GM12891 (cell line): ENCODE measurements around the gene ILRUN.

Experiments used
- PAX5 ChIP-seq: IDR thresholded peaks from 2 replicates; pipeline ENCODE4 v1.6.1; 2011; ENCODE audit warnings: low read length, moderate library complexity, mild to moderate bottlenecking; ENCODE audit not compliant: insufficient read depth, severe bottlenecking
- POLR2A ChIP-seq: IDR thresholded peaks from 2 replicates; pipeline ENCODE4 v1.6.1; 2011; ENCODE audit warnings: low read depth, low read length, control low read depth
- POLR2AphosphoS5 ChIP-seq: IDR thresholded peaks from 2 replicates; pipeline ENCODE4 v1.6.1; 2011; ENCODE audit warnings: low read depth, low read length, control low read depth
- POU2F2 ChIP-seq: IDR thresholded peaks from 2 replicates; pipeline ENCODE4 v1.6.1; 2011; ENCODE audit warnings: low read depth, mild to moderate bottlenecking, control low read depth, low read length, moderate library complexity
- SPI1 ChIP-seq: IDR thresholded peaks from 2 replicates; pipeline ENCODE4 v1.6.1; 2011; ENCODE audit warnings: low read depth, low read length, control low read depth
- TAF1 ChIP-seq: IDR thresholded peaks from 2 replicates; pipeline ENCODE4 v1.6.1; 2011; ENCODE audit warnings: low read depth, low read length, control low read depth

- no peak for TF ChIP-seq POLR2AphosphoS5
- TF ChIP-seq TAF1, result no peak
- no peak for TF ChIP-seq POLR2A
- no peak for TF ChIP-seq PAX5
- TF ChIP-seq SPI1, result no peak
- no peak for TF ChIP-seq POU2F2
Measured at GRCh38 chr6:34663371-34663770, 33.2 kb downstream of the ILRUN start.
